Lower leg skin (tissue), 3 donors: ENCODE measurements around the gene USP14.

Source experiments
- POLR2A ChIP-seq, 2 donors: fragments of 450-650 bp; IDR thresholded peaks; one replicate each; pipeline ENCODE4 v1.6.1; 2016 to 2017; ENCODE audit warnings: antibody characterized with exemption in 2 of 2, mild to moderate bottlenecking in 1 of 2, moderate library complexity in 1 of 2
- TF ChIP-seq, protein P1 (sequence below), 3 donors: fragments of 450-650 bp; IDR thresholded peaks; one replicate each; pipeline ENCODE4 v1.5.1; 2016; ENCODE audit warnings: antibody characterized with exemption in 3 of 3, mild to moderate bottlenecking in 3 of 3, moderate library complexity in 2 of 3

DNA sequence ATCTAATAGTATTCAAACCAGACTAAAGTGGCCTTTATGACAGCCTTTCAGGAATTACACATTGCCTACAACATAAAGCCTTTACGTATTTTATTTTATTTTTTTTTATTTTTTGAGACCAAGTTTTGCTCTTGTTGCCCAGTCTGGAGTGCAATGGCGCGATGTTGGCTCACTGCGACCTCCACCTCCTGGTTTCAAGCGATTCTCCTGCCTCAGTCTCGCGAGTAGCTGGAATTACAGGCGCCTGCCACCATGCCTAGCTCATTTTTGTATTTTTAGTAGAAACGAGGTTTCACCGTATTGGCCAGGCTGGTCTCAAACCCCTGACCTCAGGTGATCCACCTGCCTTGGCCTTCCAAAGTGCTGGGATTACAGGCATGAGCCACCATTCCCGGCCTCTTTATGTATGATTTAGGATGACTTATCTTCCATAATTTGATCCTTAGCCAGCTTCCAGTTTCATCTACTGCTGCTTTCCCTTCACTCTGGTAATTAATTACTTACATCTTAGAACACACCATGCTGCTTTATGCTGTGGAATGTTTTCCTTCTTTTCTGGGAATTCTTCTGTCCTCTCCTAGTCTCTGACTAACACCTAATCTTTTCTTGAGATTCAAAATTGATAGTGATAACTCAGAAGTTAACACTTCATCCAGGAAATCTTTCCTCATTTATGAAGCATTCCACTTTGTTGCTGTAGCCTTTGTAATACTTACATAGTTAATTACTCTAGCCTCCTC lies 2.6 kb downstream of the USP14 start:
- no peak for TF ChIP-seq POLR2A (IDR thresholded peaks at IDR 0.05)
- TF ChIP-seq, protein P1, sequence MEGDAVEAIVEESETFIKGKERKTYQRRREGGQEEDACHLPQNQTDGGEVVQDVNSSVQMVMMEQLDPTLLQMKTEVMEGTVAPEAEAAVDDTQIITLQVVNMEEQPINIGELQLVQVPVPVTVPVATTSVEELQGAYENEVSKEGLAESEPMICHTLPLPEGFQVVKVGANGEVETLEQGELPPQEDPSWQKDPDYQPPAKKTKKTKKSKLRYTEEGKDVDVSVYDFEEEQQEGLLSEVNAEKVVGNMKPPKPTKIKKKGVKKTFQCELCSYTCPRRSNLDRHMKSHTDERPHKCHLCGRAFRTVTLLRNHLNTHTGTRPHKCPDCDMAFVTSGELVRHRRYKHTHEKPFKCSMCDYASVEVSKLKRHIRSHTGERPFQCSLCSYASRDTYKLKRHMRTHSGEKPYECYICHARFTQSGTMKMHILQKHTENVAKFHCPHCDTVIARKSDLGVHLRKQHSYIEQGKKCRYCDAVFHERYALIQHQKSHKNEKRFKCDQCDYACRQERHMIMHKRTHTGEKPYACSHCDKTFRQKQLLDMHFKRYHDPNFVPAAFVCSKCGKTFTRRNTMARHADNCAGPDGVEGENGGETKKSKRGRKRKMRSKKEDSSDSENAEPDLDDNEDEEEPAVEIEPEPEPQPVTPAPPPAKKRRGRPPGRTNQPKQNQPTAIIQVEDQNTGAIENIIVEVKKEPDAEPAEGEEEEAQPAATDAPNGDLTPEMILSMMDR (IDR thresholded peaks at IDR 0.05): no peak
